SH-SY5Y (cell line): ENCODE measurements around the gene CCDC12.

ENCODE experiments used
- GATA2 ChIP-seq: IDR thresholded peaks from 2 replicates; pipeline ENCODE4 v1.6.1; 2011; ENCODE audit warnings: mild to moderate bottlenecking, low read depth, low read length
- GATA3 ChIP-seq: IDR thresholded peaks from 2 replicates; pipeline ENCODE4 v1.6.1; 2011; ENCODE audit warnings: low read depth, mild to moderate bottlenecking, low read length, moderate library complexity

DNA sequence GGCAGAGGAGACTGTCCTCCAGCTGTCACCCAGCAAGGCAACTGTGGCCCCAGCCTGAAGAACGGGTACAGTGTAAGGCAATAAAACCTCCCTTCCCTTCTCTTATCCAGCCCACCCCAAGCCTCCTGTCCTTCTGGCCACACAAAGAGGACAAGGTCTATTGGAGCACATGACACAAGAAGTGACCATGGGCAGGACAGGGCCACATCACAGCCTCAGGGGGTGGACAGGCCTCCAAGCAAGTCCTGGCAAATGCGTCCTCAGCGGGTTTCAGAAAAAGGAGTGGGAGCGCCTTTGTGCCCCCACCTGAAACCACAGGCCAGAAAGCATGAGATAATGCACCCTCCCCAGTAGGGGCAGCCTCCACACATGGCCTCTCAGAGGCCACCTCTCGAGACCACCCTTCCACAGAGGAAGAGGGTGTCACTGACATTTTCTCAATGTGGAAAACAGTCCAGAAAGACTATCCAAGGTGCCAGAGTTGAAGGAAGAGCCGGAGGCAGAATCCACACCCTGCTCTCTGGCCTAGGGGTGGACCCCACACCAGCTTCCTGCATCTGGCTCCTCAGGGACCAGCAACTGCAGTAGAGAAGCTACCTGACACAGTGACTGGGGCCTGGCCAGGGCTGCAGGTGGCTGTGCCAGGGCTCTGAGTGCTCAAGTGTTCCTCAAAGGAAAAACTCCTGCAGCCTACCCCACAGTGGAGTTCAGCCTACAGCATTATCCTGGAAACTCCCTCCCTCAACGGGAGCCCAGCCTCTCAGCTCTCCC, 43.9 kb downstream of the CCDC12 start:
- no peak for TF ChIP-seq GATA3
- no peak for TF ChIP-seq GATA2
